HK-2 (cell line): ENCODE data around the gene LPCAT3.
A peak's percentile ranks its signal among the peaks of the same experiment; 100 is the strongest.

Experiments
- DNase-seq: peaks from one replicate; pipeline ENCODE4 v3.0.0-alpha.2; 2018; ENCODE audit not compliant: unreplicated experiment

Gene LPCAT3

DNA sequence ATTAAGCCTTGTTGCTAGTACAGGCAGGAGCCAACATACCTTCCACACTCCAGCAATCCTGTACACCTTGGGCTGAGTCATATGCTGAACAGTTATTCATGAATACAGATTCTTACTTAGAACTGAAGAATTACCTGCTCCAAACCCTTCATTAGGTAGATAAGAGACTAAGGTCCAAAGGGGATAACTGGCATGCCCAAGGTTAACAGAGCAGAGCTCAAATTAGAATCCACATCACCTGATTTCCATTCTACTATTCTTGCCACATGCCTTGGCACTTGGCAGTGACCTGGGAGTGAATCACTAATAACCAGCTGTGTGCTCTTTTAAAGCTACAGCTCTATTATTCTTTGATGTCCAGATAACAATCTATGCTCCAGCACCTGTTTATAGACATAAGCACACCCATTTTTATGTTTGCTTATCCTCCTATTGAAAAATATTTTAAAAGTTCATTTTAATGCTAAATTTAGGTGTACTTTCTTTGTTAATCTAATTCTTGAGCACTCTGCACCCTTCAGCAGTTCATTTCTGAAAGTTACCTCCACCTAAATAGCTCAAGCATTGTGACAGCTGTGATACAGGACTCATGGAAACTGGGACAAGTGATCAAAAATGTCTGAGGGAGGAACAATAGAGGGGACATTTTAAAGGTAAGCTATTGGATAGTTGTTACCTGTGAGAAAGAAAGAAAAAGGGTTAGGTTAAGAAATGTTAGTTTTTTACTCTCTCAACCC is 19.4 kb downstream of the LPCAT3 start:
- no peak for DNase-seq

DNA sequence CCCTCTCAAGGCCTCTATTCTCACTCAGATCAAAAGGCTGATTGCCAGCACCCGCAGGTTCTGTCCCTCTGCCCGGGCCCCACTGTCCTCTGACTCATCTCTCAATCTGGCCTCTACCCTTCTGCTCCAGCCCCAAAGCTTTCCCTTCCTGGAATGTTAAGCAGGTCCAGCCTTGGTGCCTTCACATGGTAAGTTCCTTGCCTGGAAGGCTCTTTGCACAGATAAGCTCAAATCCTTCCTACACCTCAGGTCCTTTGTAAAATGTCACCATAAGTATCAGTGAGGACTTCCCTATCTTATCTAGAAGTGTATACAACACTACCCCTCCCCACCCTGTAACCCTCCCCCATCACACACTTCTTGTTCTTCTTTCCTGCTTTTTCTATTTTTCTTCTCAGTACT is 22.2 kb downstream of the LPCAT3 start:
- DNase-seq: peak; percentile 57

DNA sequence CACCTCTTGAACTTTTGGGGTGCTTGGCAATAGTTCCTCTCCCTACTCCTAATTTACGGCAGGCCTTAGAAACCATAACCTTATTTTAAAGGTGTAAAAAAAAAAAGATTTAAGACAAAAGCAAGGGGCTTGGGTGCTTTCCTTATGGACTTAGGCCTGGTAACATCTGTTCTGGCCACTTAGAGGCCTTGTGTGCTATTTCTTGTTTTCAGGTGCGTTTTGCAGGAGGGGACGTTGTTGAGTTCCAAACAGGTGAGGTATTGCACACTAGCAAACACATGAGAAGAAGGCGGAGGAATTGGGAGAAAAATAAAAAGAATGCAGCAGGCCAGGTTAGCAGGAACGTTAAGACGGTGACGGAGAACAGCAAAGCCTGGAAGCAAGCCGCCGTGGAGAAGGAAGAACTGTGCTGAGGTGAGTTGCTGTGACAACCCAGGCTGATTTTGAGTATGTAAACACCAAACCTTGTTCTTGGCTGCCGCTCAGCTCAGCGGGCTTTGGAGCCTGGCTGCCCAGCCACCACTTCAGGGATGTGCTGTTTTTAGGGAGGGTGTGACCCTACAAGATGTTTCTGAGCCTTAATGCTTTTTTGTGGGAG is 30.2 kb downstream of the LPCAT3 start:
- DNase-seq: no peak

DNA sequence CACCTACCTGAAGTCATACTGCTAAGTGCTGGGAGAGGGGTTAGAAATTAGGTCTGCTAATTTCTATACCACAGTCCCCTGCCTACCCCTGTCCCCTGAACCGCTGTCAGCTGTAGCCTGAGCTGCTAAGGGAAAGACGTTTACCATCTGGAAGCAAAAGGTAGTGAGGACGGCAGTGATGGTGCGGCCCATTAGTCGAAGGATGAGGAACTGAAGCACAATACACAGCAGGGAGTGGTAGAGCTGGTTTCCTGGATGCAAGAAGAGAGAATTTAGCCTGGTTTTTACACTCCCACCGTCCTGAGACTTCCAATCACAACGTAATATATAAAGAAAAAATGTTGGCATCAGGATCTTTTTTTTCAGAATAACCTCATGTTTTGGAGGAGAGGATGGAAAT is 35.7 kb downstream of the LPCAT3 start:
- DNase-seq: no peak

DNA sequence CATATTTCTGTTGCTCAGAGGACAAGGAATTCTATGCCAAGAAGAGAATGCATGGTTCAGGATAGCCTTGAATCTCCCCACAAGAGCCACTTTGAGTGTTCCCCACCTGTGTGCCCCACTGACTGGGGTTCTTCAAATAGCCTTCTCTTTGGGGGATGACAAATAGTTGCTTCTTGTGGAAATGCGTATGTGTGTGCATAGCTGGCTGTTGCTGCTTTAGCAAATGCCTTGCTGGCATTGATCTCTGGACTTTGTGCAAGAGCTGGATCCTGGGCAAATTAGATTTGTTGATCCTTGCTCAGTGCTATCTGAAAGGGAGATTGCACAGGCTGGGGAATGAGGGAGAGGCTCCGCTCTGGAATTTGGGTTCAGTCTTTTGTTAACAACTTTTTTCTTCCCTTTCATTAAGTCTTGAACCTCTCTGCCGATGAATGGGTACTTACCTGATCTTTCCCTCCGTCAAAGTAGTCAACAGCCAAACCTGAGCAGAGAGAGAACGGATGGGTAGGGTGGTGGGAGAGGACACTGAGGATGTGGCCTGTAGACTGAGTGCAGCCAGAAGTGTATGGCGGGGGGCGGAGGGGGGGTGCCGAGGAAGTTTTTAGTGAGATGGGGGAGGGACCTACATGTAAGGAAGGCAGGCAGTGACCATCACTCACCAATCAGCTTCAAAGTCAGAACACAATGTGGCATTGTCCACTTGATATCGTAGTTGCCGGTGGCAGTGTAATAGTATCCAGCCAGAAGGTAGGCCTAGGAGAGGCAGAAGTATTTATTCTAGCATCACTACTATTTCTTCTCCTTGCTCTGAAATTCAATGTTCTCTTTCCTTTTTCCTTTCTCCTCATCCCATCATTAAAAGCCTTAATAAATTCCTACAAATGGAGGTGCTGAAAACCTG is 36.9 kb downstream of the LPCAT3 start:
- DNase-seq: no peak

DNA sequence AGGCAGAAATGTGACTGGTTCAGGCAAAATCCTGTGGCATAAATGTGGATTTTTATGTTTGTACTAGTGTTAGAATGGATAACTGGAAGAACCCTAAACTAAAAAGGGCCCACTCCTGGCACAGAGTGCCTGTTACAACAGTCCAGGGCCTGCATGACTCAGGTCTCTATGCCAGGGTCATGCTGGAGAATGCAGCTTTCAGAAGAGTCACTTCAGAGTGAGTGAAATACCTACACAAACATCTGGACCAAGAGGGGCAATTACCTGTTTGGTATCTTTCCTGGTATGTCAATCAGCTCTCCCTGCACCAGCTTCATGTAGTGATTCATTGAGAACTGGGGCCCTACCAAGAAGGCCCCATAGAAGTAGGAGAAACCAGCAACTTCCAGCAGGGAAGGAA is 37.5 kb downstream of the LPCAT3 start:
- no peak for DNase-seq

DNA sequence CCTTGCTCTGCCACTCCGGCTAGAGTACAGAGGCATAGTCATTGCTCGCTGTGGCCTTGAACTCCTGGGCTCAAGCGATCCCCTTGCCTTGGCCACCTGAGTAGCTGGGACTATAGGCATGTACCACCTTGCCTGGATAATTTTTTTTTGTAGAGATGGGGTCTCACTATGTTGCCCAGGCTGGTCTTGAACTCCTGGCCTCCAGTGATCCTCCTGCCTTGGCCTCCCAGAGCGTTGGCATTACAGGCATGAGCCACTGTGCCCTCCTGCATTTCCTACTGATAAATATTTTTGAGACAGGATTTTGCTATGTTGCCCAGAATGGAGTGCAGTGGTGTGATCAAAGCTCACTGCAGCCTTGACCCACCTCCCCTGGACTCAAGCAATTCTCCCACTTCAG is 38.2 kb downstream of the LPCAT3 start:
- no peak for DNase-seq

DNA sequence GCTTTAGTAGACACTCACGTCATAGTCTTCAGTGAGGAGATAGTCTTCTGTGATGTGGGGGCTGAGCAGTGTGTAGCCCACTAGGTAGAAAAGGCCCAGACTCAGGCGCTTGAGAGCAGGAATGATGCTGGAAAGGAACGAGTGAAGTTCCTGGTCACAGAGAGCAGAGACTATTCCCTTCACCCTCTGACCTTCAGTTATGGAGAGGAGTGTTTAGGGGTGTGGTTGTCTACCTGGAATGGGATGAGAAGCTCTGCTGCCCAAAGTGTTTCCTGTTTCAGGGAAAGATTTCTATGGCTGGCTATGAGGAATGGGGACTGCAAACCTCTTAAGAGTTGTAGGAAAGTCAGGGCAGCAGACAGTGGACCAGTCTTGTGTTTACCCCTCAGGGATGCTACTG is 38.8 kb downstream of the LPCAT3 start:
- no peak for DNase-seq

DNA sequence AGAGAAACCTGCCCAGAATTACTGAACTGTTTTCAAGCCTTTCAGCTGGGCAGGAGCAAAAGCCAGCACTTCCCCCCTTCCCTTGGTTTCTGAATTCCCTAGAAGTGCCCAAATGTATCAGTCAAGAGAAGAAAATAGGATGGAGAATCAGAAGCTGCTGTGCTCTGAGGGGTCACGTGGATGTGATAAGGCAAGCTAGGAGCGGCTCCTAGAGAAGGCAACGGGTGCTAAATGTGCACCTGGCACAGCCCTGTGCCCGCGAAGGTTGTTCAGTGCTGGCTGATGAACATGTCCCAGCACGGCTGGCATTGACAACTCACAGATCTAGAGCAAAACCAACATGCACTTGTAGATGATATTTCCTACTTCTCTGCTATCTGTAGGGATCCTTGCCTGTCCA is 39.3 kb downstream of the LPCAT3 start:
- DNase-seq: no peak

DNA sequence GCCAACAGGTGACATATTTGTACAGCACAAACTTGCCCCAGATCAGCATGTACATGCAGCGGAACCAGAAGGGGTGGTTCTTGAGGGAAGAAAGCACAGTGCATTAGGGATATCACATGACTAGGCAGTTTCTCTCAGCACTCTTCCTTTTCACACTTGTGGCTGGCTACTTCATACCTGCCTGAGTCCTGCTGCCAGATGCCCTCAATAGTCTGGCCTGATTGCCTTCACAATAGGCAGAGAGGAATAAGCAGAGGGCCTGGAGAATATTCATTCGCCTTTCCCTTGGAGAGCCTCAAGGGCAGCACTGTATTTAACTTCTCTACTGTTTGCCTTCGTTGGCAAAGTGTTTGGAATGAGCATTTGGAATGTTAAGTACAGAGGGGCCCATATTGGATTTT is 39.7 kb downstream of the LPCAT3 start:
- no peak for DNase-seq

DNA sequence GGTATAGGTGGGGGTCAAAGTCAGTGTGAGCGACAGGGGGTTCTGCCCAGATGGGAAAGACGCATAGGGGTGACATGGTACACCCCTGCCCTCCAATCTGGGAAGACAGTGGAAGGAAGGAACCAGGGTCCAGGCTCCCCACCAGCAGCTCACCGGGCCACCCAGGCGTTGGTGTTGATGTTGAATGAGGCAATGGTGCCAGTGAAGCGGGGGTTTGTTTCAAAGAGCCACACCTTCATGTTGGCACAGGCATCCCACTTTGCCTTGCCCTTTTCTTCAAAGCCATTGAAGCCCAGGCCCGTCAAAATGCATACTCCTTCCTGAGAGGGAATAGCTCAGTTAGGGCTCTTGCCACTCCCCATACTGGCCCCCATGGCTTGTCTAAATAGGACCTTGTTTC is 40.1 kb downstream of the LPCAT3 start:
- no peak for DNase-seq

DNA sequence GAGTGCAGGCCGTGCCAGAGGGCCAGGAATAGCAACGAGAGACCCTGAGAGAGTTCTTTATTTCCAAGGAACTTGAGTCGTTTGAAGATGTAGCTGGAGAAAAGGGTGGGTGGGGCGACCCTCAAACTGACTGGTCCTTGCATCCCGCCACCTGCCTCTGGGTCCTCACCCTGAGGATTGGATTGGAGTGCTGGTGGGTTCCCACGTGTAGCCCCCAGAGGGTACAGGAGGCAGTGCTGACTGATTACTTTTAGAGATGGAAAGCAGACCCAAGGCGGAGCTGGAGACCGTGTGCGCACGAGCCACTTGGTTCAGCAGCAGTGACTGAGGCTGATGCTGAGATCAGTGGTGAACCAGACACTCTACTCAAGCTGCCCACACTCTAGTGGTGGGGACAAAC is 40.6 kb downstream of the LPCAT3 start:
- no peak for DNase-seq

DNA sequence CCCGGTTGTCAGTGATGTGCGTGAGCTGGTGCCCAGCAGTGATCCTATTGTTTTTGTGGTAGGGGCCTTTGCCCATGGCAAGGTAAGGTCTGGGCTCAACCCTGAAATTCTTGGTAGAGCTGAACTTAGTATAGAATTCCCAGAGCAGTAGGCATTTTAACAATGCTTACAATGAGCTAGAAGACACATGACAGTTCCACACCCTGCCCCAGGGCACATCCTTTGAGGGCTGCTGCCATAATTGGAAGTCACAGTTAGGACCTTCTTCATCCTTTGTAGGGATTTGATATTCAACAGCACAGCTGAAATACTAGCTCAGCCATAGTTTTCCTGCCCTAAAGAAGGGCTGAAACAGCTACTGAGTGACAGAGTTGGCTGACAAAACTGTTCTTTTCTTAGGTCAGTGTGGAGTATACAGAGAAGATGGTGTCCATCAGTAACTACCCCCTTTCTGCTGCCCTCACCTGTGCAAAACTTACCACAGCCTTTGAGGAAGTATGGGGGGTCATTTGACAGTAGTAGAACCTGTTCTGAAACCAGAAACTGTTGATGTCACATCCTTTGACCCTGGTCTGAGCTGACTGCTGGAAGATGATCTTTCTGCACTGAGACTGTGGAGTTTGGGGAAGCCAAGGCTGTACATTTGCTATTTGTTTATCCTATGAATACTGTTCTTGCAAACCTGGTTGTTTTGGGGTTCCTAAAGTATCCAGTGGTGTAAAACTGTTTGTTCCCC is 42.8 kb downstream of the LPCAT3 start:
- DNase-seq: no peak

DNA sequence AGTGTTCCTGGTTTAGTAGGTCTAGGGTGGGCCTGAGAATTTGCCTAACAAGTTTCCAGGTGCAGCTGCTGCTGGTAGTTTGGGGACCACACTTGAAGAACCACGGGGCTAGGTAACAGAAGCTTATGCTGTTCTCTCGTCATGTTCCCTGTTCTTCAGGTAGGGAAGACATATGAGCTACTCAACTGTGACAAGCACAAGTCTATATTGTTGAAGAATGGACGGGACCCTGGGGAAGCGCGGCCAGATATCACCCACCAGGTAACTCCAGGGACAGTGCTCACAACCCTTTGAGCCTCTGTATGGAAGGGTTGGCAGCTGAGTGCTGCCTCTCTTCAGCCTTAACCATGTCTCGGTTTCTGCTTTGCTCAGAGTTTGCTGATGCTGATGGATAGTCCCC is 44.1 kb downstream of the LPCAT3 start:
- no peak for DNase-seq

DNA sequence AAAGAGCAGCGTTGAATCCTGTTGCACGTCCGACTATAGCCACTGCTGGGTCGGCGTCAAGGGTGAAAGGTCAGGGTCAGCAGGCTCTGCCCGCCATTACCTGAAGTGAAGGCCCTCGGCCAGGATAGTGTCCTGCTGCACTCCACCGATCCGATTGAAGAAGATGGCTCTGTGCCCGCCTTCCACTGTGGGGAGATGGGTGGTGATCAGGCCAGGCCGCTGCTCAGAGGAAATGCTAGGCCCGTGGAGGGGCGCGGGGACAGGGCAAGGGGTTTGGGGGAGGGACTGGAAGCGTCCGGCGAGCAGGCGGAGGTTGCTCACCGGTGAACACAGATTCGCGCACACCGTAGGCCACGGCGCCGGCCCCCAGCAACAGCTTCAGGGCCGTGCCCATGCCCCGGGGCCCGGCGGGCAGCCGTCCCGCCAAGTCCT is 48.2 kb downstream of the LPCAT3 start:
- DNase-seq: no peak

DNA sequence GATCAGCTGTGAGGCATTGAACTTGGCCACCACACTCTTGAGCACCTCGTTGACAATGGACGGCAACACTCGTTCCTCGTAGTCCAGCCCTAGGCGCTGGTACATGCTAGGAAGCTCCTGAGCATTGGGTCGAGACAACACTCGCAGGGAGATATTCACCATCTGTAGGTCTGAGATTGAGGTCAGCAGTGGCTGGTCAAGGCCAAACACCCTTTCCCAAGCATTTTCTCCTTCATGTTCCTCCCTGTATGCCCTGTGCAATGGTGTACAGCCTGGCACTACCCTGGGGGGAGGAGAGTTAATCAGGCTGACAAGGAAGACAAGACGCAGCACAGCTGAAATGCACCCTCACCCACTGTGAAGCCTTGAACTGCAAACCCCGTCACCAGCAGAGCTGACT is 49.9 kb downstream of the LPCAT3 start:
- DNase-seq: no peak

DNA sequence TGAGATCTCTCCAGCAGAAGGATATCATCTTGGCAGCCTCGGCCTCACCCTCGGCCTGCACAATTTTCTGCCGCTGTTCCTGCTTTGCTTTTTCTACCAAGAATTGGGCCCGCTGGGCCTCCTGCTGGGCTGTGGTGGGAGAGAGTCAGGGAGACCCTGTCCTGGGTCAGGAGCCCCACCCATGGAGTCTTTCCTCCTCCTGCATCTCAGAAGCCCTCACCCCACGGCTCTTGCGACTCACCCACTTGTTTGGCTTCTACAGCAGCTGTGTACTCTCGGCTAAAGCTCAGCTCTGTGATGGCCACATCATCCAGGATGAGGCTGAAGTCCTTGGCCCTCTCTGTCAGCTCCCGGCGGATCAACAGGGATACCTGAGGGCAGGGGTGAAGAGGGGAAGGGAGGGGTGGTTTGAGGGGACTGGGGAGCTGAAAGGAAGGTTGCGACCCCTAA is 50.6 kb downstream of the LPCAT3 start:
- no peak for DNase-seq

DNA sequence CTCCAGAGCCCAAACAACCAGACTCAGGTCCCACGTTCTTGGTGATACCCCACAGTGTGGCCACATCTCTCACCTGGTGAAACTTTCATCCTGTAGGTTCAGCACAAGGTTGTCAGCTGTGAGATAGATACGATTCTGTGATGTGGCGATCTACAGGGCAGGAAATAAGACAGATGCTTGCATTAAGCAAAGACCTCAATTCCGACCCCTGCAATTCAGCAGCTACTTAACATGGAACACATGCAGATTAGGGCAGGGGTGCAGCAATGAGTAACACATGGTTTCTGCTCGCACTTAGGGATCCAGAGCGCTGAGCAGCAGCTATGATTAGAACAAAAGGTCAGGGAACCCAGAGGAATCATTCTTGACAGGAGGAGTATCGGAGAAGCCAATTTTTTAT is 51.9 kb downstream of the LPCAT3 start:
- no peak for DNase-seq

DNA sequence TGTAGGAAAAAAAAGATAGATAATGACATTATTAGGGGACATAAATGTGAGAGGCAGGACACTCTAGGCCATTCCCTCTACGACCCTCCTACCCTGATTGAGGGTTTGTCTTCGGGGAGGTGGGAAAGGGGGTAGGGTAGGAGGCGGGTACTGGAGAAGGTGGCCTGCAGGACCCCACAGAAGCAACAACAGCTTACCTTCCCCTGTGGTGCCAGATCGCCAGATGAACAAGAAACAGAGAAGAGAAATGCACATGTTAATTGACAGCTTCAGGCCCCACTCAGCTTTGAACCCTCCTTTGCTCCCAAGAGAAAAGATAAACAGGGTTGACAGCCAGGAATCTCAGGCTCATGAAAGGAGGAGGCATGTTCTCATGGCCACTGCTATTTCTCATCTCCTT is 52.6 kb downstream of the LPCAT3 start:
- DNase-seq: no peak

DNA sequence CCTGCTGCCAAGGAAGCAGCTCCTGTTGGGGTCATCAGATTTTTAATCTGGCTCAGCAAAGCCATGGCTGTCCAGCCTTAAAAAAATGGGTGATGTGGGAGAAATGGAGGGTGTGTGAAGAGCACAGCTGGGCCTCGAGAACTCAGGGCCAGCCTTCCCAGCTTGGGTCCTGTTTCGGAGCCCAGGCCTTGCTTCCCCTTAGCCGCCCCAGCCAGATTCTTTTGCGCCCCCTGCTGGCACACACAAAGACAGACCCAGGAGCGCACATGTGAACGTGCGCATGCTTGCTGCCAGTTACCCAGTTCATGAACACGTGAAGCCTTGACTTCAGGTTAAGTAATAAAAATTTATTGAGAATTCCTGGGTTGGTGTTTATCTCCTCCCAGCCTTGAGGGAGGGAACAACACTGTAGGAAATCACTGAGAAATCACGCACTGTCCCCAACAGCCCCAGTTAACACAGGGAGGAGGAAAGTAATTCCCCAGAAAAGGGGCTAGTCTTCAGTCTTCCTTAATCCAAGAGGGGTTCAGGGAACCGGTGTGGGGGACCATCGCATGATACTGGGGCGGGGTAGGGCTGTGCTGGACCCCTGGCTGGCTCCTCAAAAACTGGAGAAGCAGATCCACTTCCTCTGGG is 53.1 kb downstream of the LPCAT3 start:
- DNase-seq: peak; percentile 61

DNA sequence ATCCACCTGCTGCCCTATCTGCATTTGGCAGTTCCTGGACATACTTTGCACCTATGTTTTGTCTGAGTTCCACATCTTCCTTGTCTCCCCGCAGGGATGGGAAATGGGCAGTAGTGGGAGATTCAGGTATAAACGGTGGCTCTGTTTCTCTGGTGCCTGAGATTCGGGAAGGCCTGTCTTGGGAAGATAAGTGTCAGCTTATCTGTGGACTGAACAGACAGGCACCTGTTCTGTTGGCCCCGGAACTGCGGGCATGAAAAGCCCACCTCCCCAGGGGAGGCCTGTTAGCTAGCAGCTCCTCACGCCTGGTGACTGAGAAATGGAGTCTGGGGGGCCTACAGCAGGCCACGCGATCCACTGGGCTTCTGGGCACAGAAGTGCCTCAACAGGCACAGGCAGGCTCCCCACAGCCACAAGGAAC is 53.7 kb downstream of the LPCAT3 start:
- no peak for DNase-seq
